ENCODE measurements around the gene COPG2. TPM values are rescaled to one million over a fixed set of nuclear protein-coding genes. Genes with fewer than 3 reads are reported as not detected.
"Not testable (repeated sequence)": the region's sequence is repeated elsewhere in the genome, so short reads cannot be mapped to it uniquely, and the experiment has no call there.

COPG2 gene
- total RNA-seq, 1 donor from 2014 or later: 27.8 TPM

DNA sequence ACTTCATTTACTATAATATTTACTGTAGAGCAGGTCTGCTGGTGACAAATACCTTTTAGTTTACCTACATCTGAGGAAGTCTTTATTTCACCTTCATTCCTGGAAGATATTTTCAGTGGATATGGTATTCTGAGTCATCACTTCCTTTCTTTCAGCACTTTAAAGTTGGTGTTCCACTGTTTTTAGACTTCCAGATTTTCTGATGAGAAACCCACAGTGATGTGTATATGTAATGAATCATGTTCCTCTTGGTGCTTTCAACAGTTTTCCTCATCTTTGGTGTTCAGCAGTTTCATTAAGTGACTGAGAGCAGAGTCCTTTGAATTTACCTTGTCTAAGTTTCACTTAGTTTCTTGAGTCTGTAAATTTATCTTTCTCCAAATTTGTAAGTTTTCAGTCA, 36.4 kb downstream of the COPG2 start:
- no peak overlapping the region for H3K4me3 ChIP-seq (ENCODE audit: low read depth, low read length)
- TF ChIP-seq, protein P1, sequence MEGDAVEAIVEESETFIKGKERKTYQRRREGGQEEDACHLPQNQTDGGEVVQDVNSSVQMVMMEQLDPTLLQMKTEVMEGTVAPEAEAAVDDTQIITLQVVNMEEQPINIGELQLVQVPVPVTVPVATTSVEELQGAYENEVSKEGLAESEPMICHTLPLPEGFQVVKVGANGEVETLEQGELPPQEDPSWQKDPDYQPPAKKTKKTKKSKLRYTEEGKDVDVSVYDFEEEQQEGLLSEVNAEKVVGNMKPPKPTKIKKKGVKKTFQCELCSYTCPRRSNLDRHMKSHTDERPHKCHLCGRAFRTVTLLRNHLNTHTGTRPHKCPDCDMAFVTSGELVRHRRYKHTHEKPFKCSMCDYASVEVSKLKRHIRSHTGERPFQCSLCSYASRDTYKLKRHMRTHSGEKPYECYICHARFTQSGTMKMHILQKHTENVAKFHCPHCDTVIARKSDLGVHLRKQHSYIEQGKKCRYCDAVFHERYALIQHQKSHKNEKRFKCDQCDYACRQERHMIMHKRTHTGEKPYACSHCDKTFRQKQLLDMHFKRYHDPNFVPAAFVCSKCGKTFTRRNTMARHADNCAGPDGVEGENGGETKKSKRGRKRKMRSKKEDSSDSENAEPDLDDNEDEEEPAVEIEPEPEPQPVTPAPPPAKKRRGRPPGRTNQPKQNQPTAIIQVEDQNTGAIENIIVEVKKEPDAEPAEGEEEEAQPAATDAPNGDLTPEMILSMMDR (conservative IDR thresholded peaks at IDR 0.05; ENCODE audit: low read depth, low read length): no peak
- DNase-seq (ENCODE audit: low read depth): no peak

DNA sequence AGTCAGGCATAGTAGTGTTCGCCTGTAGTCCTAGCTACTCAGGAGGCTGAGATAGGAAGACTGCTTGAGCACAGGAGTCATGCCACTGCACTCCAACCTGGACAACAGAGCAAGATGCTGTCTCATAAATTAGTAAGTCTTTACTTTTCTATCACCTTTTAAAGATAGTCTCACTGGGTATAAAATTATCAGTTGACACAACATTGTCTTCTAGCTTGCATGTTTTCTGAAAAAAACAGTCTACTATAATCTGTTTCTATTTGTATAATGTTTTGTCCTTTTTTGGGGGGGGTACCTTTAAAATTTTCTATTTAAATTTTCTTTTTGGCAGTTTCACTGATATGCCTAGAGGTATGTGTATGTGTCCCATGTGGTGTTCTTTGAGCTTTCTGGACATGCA, 39.6 kb downstream of the COPG2 start:
- H3K4me3 ChIP-seq (ENCODE audit: low read depth, low read length): no peak overlapping the region
- TF ChIP-seq, protein P1 (conservative IDR thresholded peaks at IDR 0.05; ENCODE audit: low read depth, low read length): no peak
- no peak for DNase-seq (ENCODE audit: low read depth)

DNA sequence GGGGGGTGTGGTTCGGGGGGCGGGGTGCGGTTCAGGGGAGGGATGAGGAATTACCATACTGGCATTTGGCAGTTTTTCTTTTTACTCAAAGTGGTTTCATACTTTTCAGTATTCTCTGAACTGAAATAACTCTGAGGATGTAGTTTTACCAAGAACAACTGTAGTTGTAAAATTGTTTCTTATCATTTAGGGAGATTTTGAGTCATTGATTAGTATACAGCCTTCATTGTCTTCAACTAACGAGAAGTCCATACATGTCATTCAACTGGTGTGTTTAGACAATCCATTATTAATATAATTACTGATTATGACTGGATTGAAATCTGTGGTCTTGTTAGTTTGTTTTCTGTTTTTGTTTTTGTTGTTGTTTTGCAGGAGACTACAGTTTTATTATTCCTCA, 40.8 kb downstream of the COPG2 start:
- no peak overlapping the region for H3K4me3 ChIP-seq (ENCODE audit: low read depth, low read length)
- DNase-seq (ENCODE audit: low read depth): no peak
- TF ChIP-seq, protein P1 (conservative IDR thresholded peaks at IDR 0.05; ENCODE audit: low read depth, low read length): no peak

DNA sequence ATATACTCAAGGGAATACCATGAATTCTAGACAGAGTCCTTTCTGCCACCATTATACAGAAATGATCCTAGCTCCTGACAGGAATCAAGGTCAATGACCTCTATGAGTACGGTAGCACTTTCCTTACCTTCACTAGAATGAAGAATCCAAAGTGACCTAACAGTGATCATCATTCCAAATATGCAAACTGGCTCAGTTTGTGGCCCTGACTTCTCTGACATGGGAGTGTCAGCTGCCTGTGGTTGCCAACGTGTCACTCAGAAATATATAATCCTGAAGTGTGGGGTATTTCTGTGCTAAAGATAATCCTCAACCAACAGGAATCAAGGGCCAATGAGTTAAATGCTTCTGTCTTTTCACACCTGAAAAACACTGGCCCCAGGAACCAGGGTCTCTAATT, 45.7 kb downstream of the COPG2 start:
- DNase-seq (ENCODE audit: low read depth): no peak
- TF ChIP-seq, protein P1 (conservative IDR thresholded peaks at IDR 0.05; ENCODE audit: low read depth, low read length): no peak
- no peak overlapping the region for H3K4me3 ChIP-seq (ENCODE audit: low read depth, low read length)

DNA sequence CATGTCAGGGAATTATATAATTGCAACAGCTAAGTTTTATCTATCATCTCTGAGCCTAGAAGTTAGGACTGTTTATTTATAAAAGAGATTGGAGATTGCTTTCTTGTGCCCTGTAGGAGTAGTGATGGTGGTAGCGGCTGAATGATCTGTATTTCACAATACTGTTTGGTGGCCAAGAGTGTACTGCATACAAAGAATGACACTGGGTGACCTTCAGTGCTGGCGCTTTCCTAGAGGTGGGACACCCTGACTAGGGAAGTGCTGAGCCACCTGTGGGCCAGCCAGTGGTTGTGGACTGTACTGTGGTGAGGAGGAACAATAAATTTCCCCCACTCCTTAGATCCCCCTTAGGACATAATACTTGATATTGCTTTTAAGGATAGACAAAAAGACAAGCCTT, 53.0 kb downstream of the COPG2 start:
- DNase-seq (ENCODE audit: low read depth): no peak
- H3K4me3 ChIP-seq (ENCODE audit: low read depth, low read length): no peak overlapping the region
- TF ChIP-seq, protein P1 (conservative IDR thresholded peaks at IDR 0.05; ENCODE audit: low read depth, low read length): no peak

DNA sequence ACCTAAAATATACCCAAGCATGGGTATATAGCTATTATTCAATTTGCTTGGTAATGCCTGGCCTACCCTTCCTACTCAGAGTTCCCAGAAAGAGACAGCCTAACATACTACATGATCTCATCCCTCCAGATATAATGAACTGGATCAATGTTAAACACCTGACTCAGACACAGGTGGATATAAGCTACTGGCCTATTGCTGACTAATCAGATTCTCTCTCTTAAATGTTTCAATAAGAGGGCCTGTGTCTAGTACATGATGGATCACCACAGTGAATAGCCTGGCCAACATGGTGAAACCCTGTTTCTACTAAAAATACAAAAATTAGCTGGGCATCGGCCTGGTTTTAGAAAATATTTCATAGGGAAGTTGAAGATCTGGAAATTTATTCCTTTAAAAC, 54.1 kb downstream of the COPG2 start:
- TF ChIP-seq, protein P1 (conservative IDR thresholded peaks at IDR 0.05; ENCODE audit: low read depth, low read length): no peak
- H3K4me3 ChIP-seq (ENCODE audit: low read depth, low read length): no peak overlapping the region
- DNase-seq (ENCODE audit: low read depth): no peak

DNA sequence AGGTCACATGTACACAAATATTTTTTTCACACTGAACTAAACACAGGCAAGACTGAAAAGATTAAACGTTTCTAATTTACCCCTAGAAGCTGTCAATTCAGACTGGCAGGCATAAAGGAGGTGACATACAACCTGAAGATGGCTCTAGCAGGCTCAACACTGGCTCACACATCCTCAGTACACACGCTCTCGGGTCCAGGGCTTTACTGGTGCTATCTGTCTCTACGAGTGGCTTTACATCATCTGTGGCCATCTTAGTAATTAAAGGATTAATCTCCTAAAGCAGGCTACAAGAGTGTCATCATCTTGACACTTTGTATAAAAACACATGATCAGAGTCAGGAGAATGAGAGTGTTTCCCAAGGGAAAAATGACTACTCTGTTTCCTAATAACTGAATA, 57.3 kb downstream of the COPG2 start:
- TF ChIP-seq, protein P1 (conservative IDR thresholded peaks at IDR 0.05; ENCODE audit: low read depth, low read length): no peak
- no peak overlapping the region for H3K4me3 ChIP-seq (ENCODE audit: low read depth, low read length)
- DNase-seq (ENCODE audit: low read depth): no peak

DNA sequence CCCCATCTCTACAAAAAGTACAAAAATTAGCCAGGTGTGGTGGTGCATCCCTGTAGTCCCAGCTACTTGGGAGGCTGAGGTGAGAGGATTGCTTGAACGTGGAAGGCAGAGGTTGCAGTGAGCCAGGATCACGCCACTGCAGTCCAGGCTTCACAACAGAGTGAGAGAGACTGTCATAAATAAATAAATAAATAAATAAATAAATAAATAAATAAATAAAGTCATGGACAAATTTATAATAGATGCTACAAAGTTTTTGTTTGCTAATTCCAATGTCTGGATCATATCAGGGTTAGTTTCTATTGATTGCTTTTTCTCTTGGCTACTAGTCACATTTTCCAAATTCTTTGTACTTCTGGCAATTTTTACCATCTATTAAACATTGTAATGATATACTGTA, 61.5 kb downstream of the COPG2 start:
- H3K4me3 ChIP-seq (ENCODE audit: low read depth, low read length); DNase-seq (ENCODE audit: low read depth): not testable (repeated sequence)

All from epithelial cell of proximal tubule (primary cell).